Left renal cortex interstitium (tissue), 4 donors: ENCODE data around the gene TMEM161B. TPM values are rescaled to one million over a fixed set of nuclear protein-coding genes. Genes with fewer than 3 reads are reported as not detected.
"Not testable (repeated sequence)": the region's sequence is repeated elsewhere in the genome, so short reads cannot be mapped to it uniquely, and the experiment has no call there.

Experiments
- DNase-seq, 4 donors: peaks; one replicate each; pipeline ENCODE4 v3.0.0-alpha.2; 2013; ENCODE audit warnings: low read depth in 4 of 4, low spot score in 2 of 4, missing footprints in 1 of 4
- polyA plus RNA-seq, 4 donors: library from polyadenylated mRNA; unstranded; fragments of 120-200 nt; gene quantifications; one replicate each; pipeline ENCODE4 v1.2.1, GENCODE V29; 2013; ENCODE audit not compliant: insufficient read length in 4 of 4

The TMEM161B gene
- polyA plus RNA-seq, 4 donors = 23.8 to 30.5 (median 28.4) TPM

- DNase-seq = no peak
Measured at GRCh38 chr5:88190106-88190834, 78.4 kb downstream of the TMEM161B start.

- DNase-seq = not testable (repeated sequence)
Measured at GRCh38 chr5:88189484-88189883, 79.2 kb downstream of the TMEM161B start.

GRCh38 chr5:88188458-88189132 lies 80.0 kb downstream of the TMEM161B start:
- no peak for DNase-seq

DNA sequence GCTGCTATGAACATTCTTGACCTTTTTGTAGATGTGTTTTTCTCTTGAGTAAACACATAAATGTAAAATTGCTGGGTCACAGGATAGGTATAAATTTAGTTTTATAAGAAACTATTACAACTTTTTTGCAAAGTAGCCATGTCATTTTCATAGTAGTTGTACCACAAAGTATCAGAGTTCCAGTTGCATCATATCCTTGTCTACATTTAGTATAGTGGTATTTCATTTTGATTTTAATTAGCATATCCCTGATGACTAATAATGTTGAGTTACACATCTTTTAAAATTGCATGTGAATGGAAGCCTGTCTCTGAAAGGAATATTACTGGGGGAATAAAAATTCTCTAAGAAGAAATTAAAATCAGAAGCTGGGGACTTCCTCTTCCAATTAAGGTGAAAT lies 85.4 kb downstream of the TMEM161B start:
- no peak for DNase-seq

DNA sequence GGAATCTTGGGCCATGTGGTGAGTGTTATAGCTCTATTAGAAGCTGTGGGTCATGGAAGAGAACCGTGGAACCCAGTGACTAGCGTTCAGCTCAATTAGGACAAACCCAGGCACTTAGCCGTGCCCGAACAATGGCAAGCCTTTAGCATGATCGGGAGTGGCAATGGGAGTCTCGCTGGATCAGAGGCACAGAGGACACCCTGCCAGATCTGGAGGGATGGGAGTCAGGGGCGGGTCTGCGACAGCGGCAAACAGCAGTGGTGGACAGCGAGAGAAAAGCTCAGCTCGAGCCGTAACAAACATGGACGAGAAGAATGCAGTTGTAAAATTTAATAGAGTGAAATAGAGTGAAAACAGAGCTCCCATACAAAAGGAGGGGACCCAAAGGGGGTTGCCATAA lies 91.2 kb downstream of the TMEM161B start:
- DNase-seq = not testable (repeated sequence)

DNA sequence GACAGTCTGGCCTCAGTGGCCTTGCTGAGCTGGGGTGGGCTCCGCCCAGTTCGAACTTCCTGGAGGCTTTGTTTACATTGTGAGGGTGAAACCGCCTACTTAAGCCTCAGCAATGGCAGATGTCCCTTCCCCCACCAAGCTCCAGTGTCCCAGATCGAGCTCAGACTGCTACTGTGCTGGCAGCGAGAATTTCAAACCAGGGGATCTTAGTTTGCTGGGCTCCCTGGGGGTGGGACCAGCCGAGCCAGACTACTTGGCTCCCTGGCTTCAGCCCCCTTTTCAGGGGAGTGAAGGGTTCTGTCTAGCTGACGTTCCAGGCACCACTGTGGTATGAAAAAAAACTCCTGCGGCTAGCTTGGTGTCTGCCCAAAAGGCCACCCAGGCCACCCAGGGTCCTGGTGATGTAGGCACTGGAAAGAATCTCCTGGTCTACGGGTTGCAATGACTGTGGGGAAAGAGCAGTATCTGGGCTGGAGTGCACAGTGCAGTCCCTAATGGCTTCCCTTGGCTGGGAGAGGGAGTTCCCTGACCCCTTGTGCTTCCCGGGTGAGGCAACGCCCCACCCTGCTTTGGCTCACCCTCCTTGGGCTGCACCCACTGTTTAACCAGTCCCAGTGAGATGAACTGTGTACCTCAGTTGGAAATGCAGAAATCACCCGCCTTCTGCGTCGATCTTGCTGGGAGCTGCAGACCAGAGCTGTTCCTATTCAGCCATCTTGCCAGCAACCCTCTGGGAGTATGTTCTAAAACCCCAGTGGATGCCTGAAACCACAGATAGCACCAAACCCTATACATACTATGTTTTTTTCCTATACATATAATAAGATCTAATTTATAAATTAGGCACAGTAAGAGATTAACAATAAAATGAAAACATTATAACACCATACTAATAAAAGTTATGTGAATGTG lies 95.5 kb downstream of the TMEM161B start:
- DNase-seq = no peak

GRCh38 chr5:88159591-88159990 lies 109.1 kb downstream of the TMEM161B start:
- no peak for DNase-seq

DNA sequence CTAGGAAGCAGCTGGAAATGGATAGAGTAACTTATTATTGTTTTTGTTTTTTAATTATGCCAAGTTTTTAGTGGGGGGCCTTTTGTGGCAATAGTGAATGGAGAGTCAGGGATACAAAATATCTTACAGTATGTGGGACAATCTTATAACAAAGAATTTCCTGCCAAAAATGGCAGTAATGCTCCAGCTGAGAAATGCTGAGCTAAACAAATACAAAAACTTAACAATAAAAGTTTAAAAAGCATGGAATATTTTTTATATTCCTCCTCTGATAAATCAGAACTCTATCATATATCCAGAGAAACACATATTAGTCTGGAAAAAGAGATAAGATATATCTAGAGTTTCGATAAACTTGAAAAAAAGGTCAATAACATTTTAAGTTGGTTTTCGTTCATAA lies 110.6 kb downstream of the TMEM161B start:
- no peak for DNase-seq

GRCh38 chr5:88154891-88155290 lies 113.8 kb downstream of the TMEM161B start:
- no peak for DNase-seq

DNA sequence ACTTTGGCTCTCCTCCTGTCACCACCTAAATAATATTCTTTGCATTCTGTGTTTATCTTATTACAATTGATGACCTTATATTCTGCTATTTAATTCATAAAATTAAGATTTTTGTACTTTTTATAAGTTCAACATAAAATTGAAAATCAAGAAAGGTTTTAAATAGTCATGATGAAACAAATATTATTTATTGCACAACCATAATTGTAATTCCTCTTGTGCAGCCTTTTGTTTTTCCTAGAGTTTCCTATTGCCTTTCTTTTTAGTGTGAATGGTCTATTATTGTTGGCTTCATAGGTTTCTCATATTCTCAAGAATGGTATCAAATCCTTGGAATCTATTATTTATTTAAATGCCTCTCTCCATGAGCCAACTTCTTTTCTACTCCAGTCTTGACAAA lies 117.9 kb downstream of the TMEM161B start:
- DNase-seq = no peak

- DNase-seq = peak in 2 of 4 donors; percentile 9 to 13
Measured at GRCh38 chr5:88145611-88146467, 122.8 kb downstream of the TMEM161B start.

- no peak for DNase-seq
Measured at GRCh38 chr5:88145221-88145610, 123.4 kb downstream of the TMEM161B start.
